ENCODE data around the gene MAST1.
"Not testable (repeated sequence)": the region's sequence is repeated elsewhere in the genome, so short reads cannot be mapped to it uniquely, and the experiment has no call there.

MAST1 gene

GRCh38 chr19:12896460-12896859 is 58.1 kb downstream of the MAST1 start:
- ATAC-seq = no peak

DNA sequence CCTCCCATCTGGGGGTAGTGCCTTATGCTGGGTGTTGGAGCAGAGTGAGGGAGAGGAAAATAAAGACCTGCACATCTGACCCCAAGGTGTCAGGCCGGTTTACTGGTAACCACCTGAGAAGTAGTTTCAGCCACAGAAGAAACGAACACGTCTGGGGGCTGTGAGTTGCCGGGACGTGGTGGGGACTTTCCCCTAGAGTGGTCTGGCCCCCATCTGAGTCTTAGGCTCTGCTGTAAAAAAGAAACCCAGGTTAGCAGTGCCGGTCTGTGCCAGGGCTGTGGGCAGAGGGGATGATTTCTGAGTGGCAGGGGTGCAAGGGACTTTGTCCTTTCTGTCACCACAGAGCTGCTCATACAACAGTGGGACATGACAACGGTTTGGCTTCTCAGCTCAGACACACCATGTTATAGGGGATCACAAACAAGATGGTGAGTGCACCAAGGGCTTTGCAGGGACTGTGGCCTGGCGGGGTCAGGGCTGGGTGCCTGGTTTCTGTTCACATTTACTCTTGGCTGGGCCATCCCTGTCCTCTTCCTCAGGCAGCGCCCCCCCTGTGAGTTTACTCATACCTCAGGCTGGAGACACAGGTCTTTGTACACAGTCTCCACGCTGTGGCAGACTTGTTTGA is 61.7 kb downstream of the MAST1 start:
- ATAC-seq = peak; percentile 38 to 48

GRCh38 chr19:12907166-12907565 is 68.9 kb downstream of the MAST1 start:
- ATAC-seq = no peak

DNA sequence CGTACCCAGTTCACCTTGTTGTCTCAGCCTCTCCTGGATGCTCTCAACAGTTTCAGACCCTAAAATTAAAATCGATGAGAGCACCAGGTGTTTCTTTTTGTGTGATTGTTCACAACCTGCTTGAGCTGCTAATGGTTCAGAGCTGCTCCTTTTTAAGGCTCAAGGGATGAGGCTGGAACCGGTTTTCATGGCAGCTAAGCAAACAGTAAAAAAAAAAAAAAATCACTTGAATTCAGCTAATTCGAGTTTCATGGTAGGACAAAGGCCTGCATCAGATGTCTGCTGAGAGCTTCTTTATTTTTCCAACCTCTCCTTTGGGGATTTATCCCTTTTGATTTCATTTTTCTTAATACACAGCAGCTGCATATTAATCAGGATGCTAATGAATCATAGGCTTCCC is 74.3 kb downstream of the MAST1 start:
- no peak for ATAC-seq

- ATAC-seq = no peak
Observed at GRCh38 chr19:12913011-12913561, 74.8 kb downstream of the MAST1 start.

GRCh38 chr19:12913851-12914690 is 75.8 kb downstream of the MAST1 start:
- peak; percentile 38 to 41 for ATAC-seq

DNA sequence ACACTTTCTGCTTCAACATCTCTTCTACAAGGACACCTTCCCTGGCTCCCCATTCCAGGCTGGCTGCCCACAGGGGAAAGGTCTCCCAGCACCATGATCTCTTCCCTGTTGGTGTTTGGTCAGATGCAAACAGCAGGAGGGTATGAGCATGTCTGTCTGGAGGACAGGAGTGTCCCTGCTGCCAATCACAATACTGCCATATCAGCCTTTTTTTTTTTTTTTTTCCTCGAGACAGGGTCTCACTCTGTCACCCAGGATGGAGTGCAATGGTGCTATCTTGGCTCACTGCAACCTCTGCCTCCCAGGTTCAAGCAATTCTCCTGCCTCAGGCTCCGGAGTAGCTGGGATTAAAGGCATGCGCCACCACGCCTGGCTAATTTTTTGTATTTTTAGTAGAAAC is 77.5 kb downstream of the MAST1 start:
- ATAC-seq = not testable (repeated sequence)

DNA sequence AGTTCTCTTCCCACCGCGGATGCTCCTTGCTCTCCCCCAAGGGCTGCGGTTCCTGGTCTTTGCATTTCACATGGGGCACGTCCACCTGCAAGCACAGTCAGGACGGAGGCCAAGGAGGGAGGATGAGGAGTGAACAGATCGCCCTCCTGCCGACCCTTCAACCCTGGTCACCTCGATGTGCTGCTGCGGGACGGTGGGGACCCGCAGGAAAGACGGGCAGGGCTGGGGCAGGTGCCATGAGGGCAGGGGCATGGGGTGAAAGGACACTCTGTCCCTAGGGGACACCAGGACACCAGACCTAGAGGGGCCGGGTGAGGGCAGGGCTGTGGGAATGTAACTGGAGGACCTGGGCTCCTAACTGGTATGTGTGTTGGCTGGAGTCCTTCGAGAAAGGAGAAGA is 79.9 kb downstream of the MAST1 start:
- no peak for ATAC-seq

DNA sequence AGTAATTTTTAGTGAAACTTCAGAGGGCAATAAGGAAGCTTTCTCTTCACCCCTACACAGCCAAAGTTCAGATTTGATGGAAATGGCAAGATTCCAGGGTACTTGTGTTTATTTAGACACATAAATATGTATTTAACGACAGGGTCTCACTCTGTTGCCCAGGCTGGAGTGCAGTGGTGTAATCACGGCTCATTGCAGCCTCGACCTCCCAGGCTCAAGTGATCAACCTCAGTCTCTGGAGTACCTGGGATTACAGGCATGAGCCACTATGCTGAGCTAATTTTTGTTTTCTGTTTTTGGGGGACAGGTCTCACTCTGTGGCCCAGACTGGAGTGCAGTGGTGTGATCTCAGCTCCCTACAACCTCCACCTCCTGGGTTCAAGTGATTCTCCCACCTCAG is 82.7 kb downstream of the MAST1 start:
- ATAC-seq = no peak

- ATAC-seq = no peak
Observed at GRCh38 chr19:12922959-12923358, 84.6 kb downstream of the MAST1 start.

Data from activated CD4-positive, CD25-positive, alpha-beta regulatory T cell treated with anti-CD3 and anti-CD28 coated beads, Interleukin-2, amount 50 U/mL, for 24 hours (primary cell).